Measurements from ENCODE around the gene MAVS.

DNA sequence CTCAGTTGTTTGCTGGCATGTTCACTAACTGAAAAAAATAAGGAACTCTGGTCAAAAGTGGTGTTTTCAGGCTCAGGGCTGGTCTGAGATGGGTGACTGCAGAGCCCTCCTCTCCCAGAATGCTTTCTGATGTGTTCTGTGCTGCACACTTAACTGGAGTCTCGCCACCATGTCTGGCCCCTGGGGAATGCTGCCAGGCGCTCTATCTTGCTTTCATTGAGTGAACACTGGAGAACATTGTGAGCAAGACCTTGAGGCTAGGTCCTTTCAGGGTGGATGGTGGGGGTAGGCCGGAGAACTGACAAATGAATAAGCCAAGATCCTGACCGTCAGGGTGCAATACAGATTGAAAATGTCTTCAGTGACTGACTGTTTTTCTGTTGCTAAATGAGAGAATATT is 62.0 kb downstream of the MAVS start:
- TF ChIP-seq, protein P1, sequence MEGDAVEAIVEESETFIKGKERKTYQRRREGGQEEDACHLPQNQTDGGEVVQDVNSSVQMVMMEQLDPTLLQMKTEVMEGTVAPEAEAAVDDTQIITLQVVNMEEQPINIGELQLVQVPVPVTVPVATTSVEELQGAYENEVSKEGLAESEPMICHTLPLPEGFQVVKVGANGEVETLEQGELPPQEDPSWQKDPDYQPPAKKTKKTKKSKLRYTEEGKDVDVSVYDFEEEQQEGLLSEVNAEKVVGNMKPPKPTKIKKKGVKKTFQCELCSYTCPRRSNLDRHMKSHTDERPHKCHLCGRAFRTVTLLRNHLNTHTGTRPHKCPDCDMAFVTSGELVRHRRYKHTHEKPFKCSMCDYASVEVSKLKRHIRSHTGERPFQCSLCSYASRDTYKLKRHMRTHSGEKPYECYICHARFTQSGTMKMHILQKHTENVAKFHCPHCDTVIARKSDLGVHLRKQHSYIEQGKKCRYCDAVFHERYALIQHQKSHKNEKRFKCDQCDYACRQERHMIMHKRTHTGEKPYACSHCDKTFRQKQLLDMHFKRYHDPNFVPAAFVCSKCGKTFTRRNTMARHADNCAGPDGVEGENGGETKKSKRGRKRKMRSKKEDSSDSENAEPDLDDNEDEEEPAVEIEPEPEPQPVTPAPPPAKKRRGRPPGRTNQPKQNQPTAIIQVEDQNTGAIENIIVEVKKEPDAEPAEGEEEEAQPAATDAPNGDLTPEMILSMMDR (IDR thresholded peaks at IDR 0.05; ENCODE audit: low read depth, low read length, poor library complexity, severe bottlenecking), result no peak
- no peak for TF ChIP-seq EZH2phosphoT487 (IDR thresholded peaks at IDR 0.05; ENCODE audit: borderline replicate concordance, low read length)
